HAP-1 (cell line): ENCODE measurements around the gene DOCK3.
"Not testable (repeated sequence)": the region's sequence is repeated elsewhere in the genome, so short reads cannot be mapped to it uniquely, and the experiment has no call there.

Experiments
- DNase-seq, 2 experiments: peaks; one replicate each; pipeline ENCODE4 v3.0.0-alpha.2; 2016 to 2020; ENCODE audit warnings: low spot score in 2 of 2
- H3K27me3 ChIP-seq: fragments of 250-450 bp; sonication (Bioruptor Pico); 2 replicates; pipeline ENCODE4 v1.5.1; 2020; ENCODE audit warnings: low read depth, mild to moderate bottlenecking, moderate library complexity
- H3K36me3 ChIP-seq: fragments of 250-450 bp; sonication (Bioruptor Pico); replicated peaks from 2 replicates; pipeline ENCODE4 v1.5.1; 2020; ENCODE audit warnings: mild to moderate bottlenecking
- H3K4me1 ChIP-seq: fragments of 250-450 bp; sonication (Bioruptor Pico); 2 replicates; pipeline ENCODE4 v1.5.1; 2020; ENCODE audit warnings: mild to moderate bottlenecking
- H3K4me3 ChIP-seq: fragments of 250-450 bp; sonication (Bioruptor Pico); 2 replicates; pipeline ENCODE4 v1.5.1; 2020; ENCODE audit warnings: mild to moderate bottlenecking, moderate library complexity
- H3K9me3 ChIP-seq: fragments of 250-450 bp; sonication (Bioruptor Pico); 2 replicates; pipeline ENCODE4 v1.5.1; 2020; ENCODE audit warnings: mild to moderate bottlenecking, moderate library complexity
- in situ Hi-C: fragments of 300-500 bp; cut with MboI; formaldehyde crosslinking; loops from 3 replicates; pipeline ENCODE4 v1.14.3; 2020; ENCODE audit warnings: low sequenced_read_pairs, inconsistent platforms, mixed read lengths

Gene DOCK3

GRCh38 chr3:50656417-50657195 is 18.1 kb upstream of the DOCK3 start:
- no peaks in the 10 kb centered on the region for H3K36me3 ChIP-seq
- no peak overlapping the region for H3K4me3 ChIP-seq
- DNase-seq, result no peak
- H3K9me3 ChIP-seq, result no peaks in the 10 kb centered on the region
- in situ Hi-C loops, result no loop called here
- no peaks in the 10 kb centered on the region for H3K27me3 ChIP-seq
- H3K4me1 ChIP-seq, result no peaks in the 10 kb centered on the region

GRCh38 chr3:50657407-50657806 is 17.3 kb upstream of the DOCK3 start:
- DNase-seq, result no peak
- Histone ChIP-seq H3K9me3 (no peaks in the 10 kb centered on the region), H3K4me1 (no peaks in the 10 kb centered on the region), H3K4me3 (no peak overlapping the region), H3K27me3 (no peaks in the 10 kb centered on the region), H3K36me3 (no peaks in the 10 kb centered on the region)
- in situ Hi-C loops, result no loop called here

GRCh38 chr3:50657816-50658215 is 16.9 kb upstream of the DOCK3 start:
- H3K4me1 ChIP-seq, result no peaks in the 10 kb centered on the region
- H3K4me3 ChIP-seq, result no peak overlapping the region
- no peaks in the 10 kb centered on the region for H3K9me3 ChIP-seq
- no peaks in the 10 kb centered on the region for H3K36me3 ChIP-seq
- H3K27me3 ChIP-seq, result no peaks in the 10 kb centered on the region
- no peak for DNase-seq
- in situ Hi-C loops, result no loop called here

GRCh38 chr3:50658416-50658815 is 16.3 kb upstream of the DOCK3 start:
- no peaks in the 10 kb centered on the region for H3K27me3 ChIP-seq
- H3K4me1 ChIP-seq, result no peaks in the 10 kb centered on the region
- no peaks in the 10 kb centered on the region for H3K9me3 ChIP-seq
- H3K4me3 ChIP-seq, result no peak overlapping the region
- in situ Hi-C loops, result no loop called here
- H3K36me3 ChIP-seq, result no peaks in the 10 kb centered on the region
- no peak for DNase-seq

GRCh38 chr3:50658831-50659230 is 15.9 kb upstream of the DOCK3 start:
- no peaks in the 10 kb centered on the region for H3K4me1 ChIP-seq
- no peaks in the 10 kb centered on the region for H3K36me3 ChIP-seq
- no peak for DNase-seq
- H3K9me3 ChIP-seq, result no peaks in the 10 kb centered on the region
- in situ Hi-C loops, result no loop called here
- H3K27me3 ChIP-seq, result no peaks in the 10 kb centered on the region
- no peak overlapping the region for H3K4me3 ChIP-seq

- no peak for DNase-seq
- H3K4me1 ChIP-seq, result no peaks in the 10 kb centered on the region
- H3K27me3 ChIP-seq, result no peaks in the 10 kb centered on the region
- no peaks in the 10 kb centered on the region for H3K9me3 ChIP-seq
- no peaks in the 10 kb centered on the region for H3K36me3 ChIP-seq
- in situ Hi-C loops, result no loop called here
- no peak overlapping the region for H3K4me3 ChIP-seq
These were observed 14.3 kb upstream of the DOCK3 start for GRCh38 chr3:50660386-50660785.

- Histone ChIP-seq H3K4me1 (no peaks in the 10 kb centered on the region), H3K9me3 (no peaks in the 10 kb centered on the region), H3K36me3 (no peaks in the 10 kb centered on the region), H3K27me3 (no peaks in the 10 kb centered on the region), H3K4me3 (no peak overlapping the region)
- in situ Hi-C loops, result no loop called here
- no peak for DNase-seq
These were observed 13.3 kb upstream of the DOCK3 start for GRCh38 chr3:50661321-50661837.

- no peaks in the 10 kb centered on the region for H3K4me1 ChIP-seq
- H3K36me3 ChIP-seq, result no peaks in the 10 kb centered on the region
- no peaks in the 10 kb centered on the region for H3K9me3 ChIP-seq
- in situ Hi-C loops, result no loop called here
- DNase-seq, result no peak
- H3K27me3 ChIP-seq, result no peaks in the 10 kb centered on the region
- no peak overlapping the region for H3K4me3 ChIP-seq
These were observed 12.3 kb upstream of the DOCK3 start for GRCh38 chr3:50662408-50662807.

GRCh38 chr3:50665081-50665840 is 9.5 kb upstream of the DOCK3 start:
- Histone ChIP-seq H3K36me3 (no peaks in the 10 kb centered on the region), H3K27me3 (no peaks in the 10 kb centered on the region), H3K4me1 (no peaks in the 10 kb centered on the region), H3K9me3 (no peaks in the 10 kb centered on the region), H3K4me3 (no peak overlapping the region)
- in situ Hi-C loops, result no loop called here
- DNase-seq, result no peak

GRCh38 chr3:50665841-50666115 is 8.9 kb upstream of the DOCK3 start:
- H3K27me3 ChIP-seq, H3K9me3 ChIP-seq, H3K36me3 ChIP-seq, in situ Hi-C loops, H3K4me1 ChIP-seq, DNase-seq, H3K4me3 ChIP-seq: not testable (repeated sequence)

GRCh38 chr3:50666837-50667236 is 7.9 kb upstream of the DOCK3 start:
- no peak for DNase-seq
- no peaks in the 10 kb centered on the region for H3K36me3 ChIP-seq
- H3K4me1 ChIP-seq, result peaks cover 7% of the 10 kb centered on the region
- H3K9me3 ChIP-seq, result no peaks in the 10 kb centered on the region
- in situ Hi-C loops, result no loop called here
- no peaks in the 10 kb centered on the region for H3K27me3 ChIP-seq
- H3K4me3 ChIP-seq, result no peak overlapping the region

- Histone ChIP-seq H3K36me3 (no peaks in the 10 kb centered on the region), H3K27me3 (no peaks in the 10 kb centered on the region), H3K4me3 (no peak overlapping the region), H3K9me3 (no peaks in the 10 kb centered on the region), H3K4me1 (peaks cover 22% of the 10 kb centered on the region)
- in situ Hi-C loops, result loop anchor here (10.0 kb wide), 1 partner anchor 703 kb away; no protein-coding TSS in a partner anchor
- DNase-seq, result no peak
These were observed 3.4 kb upstream of the DOCK3 start for GRCh38 chr3:50671331-50671730.

- Histone ChIP-seq H3K9me3 (no peaks in the 10 kb centered on the region), H3K4me1 (peaks cover 28% of the 10 kb centered on the region), H3K36me3 (no peaks in the 10 kb centered on the region), H3K4me3 (no peak overlapping the region), H3K27me3 (no peaks in the 10 kb centered on the region)
- no peak for DNase-seq
- in situ Hi-C loops, result loop anchor here (10.0 kb wide), 1 partner anchor 702 kb away; no protein-coding TSS in a partner anchor
These were observed 2.1 kb upstream of the DOCK3 start for GRCh38 chr3:50672656-50673055.

- no peak for DNase-seq
- no peaks in the 10 kb centered on the region for H3K27me3 ChIP-seq
- H3K9me3 ChIP-seq, result no peaks in the 10 kb centered on the region
- H3K4me1 ChIP-seq, result peaks cover 28% of the 10 kb centered on the region
- H3K36me3 ChIP-seq, result no peaks in the 10 kb centered on the region
- in situ Hi-C loops, result loop anchor here (10.0 kb wide), 1 partner anchor 701 kb away; no protein-coding TSS in a partner anchor
- peak overlapping the region; percentile 40 for H3K4me3 ChIP-seq
These were observed 796 bp upstream of the DOCK3 start for GRCh38 chr3:50673931-50674330.
